Right lobe of liver (tissue), 4 donors: Measurements from ENCODE around the gene BDKRB2.

Source experiments
- POLR2A ChIP-seq: fragments of 450-650 bp; IDR thresholded peaks from one replicate; pipeline ENCODE4 v1.6.1; 2017; ENCODE audit warnings: antibody characterized with exemption, mild to moderate bottlenecking
- TF ChIP-seq, protein P1 (sequence below), 4 donors: fragments of 200-600 bp in 3 of 4; fragments of 450-650 bp in 1 of 4; IDR thresholded peaks; one replicate each; pipeline versions ENCODE4 v1.5.1 to v1.8.0; 2016 to 2022; ENCODE audit warnings: antibody characterized with exemption in 4 of 4, mild to moderate bottlenecking in 2 of 4
- donor health status: DM: no; HTN: no; CAD: no.
- donor health status: DM: no; HTN: no; CAD: no.
- donor health status: DM: no; HTN: yes; CAD: no.

GRCh38 chr14:96242126-96242525 lies 37.5 kb downstream of the BDKRB2 start:
- TF ChIP-seq, protein P1, sequence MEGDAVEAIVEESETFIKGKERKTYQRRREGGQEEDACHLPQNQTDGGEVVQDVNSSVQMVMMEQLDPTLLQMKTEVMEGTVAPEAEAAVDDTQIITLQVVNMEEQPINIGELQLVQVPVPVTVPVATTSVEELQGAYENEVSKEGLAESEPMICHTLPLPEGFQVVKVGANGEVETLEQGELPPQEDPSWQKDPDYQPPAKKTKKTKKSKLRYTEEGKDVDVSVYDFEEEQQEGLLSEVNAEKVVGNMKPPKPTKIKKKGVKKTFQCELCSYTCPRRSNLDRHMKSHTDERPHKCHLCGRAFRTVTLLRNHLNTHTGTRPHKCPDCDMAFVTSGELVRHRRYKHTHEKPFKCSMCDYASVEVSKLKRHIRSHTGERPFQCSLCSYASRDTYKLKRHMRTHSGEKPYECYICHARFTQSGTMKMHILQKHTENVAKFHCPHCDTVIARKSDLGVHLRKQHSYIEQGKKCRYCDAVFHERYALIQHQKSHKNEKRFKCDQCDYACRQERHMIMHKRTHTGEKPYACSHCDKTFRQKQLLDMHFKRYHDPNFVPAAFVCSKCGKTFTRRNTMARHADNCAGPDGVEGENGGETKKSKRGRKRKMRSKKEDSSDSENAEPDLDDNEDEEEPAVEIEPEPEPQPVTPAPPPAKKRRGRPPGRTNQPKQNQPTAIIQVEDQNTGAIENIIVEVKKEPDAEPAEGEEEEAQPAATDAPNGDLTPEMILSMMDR (IDR thresholded peaks at IDR 0.05): no peak
- no peak for TF ChIP-seq POLR2A
